NCI-H2107 treated with DMSO at 0.1 percent for 48 hours (cell line): ENCODE data around the gene ANAPC4.

Source experiments
- DNase-seq: peaks from one replicate; lab custom pipeline; 2025; ENCODE audit not compliant: unreplicated experiment; lab: John Stamatoyannopoulos, UW

Gene ANAPC4

DNA sequence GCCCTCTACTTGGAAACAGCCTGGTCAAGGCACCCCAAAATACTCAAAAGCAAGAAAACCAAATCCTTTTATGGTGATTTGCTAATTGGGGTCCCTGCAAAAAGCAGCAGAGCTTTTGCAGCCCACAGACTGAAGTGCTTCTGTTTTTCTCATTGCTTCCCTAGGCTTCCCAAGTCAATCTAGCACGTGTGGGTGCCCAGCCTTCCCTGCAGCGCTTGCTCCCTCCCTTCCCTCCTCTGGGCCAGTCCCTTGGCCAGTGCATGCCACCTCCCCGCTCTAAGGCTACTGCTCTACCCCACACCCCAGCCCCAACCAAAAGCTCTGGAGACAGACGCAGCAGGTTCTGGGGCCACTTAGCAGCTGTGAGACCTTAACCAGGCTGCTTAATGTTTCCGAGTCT is 53.6 kb downstream of the ANAPC4 start:
- DNase-seq, result no peak

DNA sequence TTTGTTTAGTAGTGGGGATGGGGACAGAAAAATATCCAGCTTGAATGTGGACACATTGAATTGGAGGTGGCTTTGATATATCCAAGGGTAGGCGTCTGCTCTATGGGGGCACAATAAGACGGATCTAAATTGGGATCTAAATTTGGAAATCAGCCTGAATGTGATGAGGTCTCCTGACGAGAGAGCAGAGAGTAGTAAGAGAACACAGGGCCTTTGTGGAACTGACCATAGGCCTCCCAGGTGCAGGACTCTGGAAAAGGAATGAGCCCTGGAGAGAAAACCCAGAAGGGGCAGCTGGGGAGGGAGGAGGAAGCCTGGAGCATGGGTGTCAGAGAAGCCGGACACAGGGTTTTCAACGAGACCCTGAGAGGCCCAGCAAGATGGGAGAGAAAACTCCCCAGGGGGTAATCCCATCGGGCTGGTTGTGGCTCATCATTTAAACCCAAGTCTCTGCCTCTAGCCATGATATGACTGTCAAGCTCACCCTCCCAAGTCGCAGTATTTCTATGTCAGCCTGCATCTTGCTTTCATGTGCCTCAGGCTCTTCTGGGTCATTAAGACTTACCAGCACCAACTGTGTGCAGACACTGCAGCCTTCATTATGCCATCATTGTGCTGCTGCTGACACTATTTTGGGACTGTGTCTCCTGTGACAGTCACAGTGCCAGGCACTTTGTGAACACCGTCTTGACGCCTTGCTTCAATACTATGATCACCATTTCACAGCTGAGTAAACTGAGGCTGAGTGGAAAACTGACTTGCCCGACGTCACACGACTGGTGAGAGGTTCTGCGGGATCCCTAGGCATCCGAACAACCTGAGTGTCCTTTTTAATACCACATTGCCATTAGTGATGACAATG is 57.1 kb downstream of the ANAPC4 start:
- DNase-seq, result no peak

DNA sequence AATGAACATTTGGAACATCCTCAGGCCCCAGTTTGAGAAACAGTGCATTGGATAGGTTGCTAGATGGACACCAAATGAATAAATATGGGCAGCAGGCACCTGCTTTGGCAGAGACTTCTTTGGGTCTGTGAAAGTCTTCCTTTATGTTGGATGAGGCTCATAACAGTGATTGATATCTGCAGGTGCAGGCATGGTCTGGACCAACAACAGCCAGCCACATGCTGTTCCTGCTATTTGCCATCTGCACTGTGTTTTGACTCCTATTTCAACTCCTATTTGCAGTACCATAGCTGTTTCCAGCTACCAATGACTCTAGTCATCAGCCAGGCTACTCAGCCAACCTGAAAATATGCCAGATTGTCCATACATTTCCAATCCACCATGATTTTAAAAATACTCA is 60.9 kb downstream of the ANAPC4 start:
- DNase-seq, result no peak

DNA sequence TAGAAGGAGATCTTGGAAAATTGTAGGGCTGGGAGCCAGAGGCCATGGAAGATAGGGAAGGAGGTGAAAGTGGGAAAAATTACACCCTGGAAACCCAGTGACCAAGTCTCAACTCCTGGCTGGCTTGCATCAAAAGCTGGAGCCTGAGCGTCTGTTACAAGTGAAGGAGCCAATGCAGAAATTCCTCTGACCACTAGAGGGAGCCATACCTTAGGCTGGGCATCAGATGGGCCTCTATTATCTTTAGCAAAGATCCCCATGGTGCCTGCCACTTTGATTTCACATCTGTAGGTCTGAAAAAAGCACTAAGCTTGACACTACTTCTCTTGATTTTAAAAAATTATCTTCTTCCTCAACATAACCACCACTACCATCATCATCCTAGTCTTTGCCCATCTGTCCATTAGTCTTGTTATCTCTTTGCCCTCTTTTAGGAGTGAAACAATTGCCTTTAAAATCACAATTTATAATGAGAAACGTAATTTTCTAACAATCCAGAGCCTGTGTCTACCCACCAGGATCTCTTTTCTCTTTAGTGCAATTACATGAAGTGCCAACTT is 62.9 kb downstream of the ANAPC4 start:
- DNase-seq, result peak; percentile 53

DNA sequence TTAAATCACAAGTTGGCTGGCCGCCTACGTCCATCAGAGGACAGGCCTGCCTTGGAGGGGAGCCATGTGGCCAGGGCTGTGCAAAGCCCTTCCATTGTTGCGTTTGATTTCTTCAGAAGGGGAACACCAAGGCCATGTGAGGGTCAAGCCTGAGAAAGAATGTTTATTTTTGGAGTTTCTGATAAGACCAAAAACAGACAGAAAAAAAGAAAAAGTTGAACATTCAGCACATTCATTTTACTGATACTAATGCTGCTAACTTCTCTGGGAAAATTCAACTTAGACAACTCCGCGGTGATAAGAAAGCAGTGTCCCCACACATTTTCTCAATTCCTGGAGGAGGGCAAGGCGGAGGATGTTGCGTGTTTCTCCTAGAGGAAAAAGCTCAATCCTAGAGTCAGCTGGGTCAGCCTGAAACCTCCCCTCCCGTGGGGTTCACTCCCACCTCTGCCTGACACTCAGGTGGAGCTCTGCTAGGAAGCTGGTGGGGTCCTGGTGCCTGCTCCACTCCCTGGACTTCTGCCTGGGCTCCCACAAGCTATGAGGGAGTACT is 63.5 kb downstream of the ANAPC4 start:
- no peak for DNase-seq

DNA sequence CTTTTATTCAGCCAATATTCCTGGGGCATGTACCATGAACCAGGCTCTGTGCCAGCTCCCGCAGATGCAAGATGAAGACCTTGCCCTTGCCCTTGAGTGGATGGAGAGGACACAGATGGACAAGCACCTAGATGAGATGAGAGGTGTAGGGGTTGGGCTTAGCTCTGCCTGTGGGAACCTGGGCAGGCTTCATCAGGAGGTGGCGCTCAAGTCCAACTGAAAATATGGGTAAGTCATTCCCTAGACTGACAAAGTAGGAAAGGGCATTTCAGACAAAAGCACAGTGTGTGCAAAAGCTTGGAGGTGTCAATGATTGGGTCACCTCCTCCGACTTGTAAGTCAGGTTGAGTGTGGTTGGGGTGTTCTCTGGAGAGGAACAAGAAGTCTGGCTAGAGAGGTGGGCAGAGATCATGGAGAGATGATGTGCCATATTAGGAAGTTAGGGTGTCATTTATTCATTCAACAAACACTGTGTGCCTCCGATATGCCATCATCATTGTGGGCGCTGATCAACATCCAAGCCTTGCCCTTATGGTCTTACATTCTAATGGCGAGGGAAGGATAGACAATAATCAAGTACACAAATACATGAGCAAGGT is 64.6 kb downstream of the ANAPC4 start:
- DNase-seq, result peak; percentile 22

DNA sequence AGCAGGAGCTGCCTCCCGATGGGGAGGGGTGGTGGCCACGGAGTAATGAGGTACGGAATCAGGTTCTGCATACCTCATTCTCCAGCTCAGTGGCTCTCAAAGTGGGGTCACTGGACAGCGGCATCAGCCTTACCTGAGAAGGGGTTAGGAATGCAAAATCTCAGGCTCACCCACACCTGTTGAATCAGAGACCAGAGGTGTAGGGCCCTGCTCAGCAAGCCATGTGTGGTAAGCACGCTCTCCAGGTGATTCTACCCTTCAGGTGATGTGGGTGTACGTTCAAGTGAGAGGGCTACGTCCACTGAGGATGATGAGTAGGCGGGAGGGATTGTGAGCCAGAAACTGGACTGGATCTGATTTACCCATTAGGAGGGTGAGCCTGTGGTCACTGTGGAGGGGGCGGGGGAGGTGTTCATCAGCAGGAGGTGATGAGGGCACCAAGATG is 65.8 kb downstream of the ANAPC4 start:
- peak; percentile 4 for DNase-seq

DNA sequence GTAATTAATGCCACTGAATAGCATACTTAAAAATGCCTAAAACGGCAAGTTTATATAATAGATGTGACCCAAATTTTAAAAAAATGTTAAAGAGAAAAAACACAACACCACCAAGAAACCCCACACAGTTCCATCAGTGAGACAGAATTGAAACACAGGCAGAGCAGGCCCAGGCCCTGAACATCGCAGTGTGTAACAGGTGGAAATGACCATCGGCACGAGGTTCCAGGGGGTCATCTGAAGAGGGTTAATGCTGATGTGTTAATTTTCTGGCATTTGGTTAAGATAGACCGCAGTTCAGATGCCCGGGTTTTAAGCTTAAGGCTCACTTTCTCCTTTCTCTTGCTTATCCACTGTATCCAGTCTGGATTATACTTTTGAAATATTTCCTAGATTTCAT is 66.8 kb downstream of the ANAPC4 start:
- no peak for DNase-seq

DNA sequence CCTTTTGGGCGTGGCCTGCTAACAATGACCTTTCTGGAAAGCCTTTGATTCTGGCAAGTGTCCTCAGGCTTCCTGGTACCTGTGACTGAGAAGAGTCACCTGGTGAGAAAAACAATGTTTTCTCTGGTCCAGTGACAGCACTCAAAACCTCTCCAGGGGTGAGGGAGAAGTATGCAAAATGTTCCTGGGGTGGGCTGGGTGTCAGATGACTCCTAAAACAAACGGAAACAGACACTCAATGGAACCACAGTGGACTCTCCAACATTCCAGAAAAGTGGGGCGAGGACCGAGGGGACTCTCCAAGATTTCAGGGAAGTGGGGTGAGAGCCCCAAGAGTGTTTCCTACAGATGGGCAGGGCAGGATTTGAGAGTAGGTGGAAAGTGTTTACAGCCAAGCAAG is 69.5 kb downstream of the ANAPC4 start:
- peak; percentile 47 for DNase-seq

DNA sequence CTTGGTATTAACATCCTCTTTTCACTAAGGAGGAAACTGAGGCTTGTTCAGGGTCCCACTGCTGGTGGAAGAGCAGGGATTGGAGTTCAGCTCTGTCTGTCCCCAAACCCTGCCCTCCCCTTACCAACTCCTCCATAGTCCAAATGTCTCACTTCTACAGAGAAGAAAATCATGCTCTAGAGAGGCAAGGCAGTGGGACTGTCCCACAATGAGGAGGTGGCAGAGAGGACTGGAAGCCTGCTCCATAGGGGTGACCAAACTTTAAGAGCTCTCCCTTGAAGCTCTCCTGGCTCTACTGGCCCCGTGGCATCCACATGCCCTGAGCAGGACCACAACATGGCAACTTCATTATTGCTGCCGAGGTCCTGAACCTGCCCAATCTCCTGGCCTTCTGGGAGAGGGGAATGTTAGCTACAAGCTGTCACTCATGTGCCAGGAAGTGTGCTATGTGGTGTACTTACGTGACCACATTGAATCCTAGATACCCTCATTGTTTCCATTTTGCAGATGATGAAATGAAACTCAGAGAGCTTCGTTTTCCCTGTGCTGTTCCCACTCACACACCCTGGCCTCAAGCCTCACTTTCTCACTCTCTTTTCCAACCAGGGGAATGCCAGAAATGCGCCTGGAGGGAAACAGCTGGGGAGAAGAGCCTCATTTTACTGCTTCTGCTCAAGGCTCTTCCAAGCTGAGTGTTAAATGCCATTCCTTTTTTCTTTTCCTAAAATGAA is 71.5 kb downstream of the ANAPC4 start:
- DNase-seq, result no peak

DNA sequence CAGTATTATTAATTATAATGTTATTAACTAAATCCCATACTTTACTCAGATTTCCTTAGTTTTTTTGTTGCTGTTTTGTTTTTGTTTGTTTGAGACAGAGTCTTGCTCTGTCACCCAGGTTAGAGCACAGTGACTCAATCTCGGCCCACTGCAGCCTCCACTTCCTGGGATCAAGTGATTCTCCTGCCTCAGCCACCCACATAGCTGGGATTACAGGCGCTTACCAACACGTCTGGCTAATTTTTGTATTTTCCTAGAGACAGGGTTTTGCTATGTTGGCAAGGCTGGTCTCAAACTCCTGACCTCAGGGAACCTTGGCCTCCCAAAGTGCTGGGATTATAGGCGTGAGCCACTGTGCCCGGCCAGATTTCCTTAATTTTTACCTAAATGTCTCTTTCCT is 72.2 kb downstream of the ANAPC4 start:
- no peak for DNase-seq

DNA sequence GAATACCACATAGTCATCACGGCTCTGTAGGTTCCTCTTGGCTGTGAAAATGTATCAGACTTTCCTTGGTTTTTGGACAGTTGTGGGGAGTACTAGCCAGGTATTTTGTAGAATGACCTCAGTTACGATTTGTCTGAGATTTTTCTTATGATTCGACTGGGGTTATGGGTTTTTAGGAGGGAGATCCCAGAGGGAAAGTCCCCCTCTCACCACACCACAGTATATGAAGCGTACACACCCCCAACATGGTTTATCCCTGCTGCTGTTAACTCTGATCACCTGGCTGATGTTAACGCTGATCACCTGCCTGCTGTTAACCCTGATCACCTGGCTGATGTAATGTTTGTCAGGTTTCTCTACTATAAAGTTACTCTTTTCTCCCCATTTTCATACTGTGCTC is 72.6 kb downstream of the ANAPC4 start:
- no peak for DNase-seq

DNA sequence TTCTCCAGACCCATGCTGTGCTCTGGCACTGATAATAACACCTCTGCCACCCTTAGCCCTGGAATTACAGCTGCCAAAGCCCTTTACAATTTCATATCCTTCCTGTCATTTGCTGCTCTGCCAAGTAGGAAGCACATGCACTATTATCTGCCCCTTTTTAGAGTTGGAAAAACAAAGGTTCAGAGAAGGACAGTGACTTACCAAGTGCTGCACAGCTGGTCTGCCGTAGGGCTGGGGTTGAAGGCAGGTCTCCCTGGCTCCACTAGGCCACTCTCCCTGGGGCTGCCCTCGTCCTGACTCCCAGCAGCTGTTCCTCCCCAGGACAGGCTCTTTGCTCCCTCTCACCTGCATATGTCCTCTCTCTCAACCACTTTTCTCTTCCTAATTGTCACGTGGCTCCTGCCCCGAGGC is 73.4 kb downstream of the ANAPC4 start:
- DNase-seq, result no peak

DNA sequence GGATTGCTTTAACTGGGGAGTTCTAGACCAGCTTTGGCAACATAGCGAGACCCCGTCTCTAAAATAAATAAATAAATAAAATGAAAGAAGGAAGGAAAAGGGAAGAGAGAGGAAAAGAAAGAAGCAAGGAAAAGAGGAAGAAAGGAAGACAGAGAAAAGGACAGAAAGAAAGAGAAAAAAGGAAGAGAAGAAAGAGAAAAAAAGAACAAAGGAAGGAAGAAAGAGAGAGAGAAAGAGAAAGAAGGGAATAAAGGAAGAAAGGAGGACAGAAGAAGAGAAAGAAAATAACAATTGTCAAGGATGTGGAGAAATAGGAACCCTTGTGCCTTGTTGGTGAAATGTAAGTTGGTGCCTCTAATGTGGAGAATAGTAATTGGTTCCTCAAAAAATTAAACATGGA is 74.6 kb downstream of the ANAPC4 start:
- no peak for DNase-seq

DNA sequence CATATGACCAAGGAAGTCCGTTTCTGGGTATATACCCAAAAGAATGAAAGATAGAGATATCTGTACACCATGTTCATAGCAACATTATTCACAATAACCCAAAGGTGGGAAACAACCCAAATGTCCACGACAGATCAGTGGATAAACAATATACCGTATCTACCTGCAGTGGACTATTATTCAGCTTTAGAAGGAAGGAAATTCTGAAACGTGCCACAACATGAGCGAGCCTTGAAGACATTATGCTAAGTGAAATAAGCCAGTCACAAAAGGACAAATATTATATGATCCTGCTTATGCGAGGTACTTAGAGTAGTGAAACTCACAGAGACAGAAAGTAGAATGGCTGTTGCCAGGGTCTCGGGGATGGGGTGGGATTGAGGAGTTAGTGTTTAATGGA is 75.0 kb downstream of the ANAPC4 start:
- no peak for DNase-seq

DNA sequence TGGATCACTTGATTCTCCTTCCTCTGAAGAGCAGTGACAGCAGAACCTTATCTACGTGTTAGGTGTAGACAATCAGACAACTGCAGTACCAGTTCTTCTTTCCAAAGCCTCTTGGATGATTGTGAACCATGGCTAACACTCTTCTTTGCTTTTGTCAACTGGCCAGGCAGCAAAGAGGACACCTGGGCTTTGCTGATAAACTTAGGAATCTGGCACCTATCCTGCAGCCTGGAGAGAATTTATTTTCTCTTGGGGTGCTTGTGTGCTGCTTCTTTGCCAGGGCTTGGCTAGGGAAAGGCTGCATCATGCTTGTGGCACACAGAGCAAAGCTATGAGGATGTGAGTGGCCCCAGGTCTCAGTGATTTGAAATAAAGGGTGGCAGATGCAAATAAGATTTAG is 77.4 kb downstream of the ANAPC4 start:
- DNase-seq, result no peak

DNA sequence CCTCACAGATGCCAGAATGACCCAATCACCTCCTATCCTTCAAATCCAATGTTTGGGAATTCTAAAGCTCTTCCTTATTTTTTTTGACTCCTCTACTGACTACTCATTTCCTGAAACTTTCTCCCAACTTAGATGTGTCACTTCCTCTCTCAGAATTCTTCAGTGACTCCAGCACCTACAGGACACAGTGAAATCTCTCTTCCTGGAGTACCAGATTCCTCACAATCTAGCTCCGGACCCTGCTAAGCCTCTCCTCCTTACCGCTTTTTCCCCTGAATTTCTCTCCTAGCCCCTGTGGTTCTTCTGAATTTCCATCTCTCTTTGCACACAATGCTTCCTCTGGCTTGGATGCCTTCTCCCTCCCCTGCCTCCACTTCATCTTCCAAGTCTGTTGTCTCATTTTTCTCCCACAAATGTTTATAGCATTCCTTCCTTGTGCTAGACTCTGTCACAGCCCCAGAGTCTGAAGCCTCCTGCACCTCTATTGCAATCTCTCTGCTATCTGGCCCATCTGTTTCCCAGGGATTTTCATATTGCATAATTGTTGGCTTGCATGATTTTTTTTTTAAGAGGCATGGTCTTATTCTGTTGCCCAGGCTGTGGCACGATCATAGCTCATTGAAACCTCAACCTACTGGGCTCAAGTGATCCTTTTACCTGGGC is 80.1 kb downstream of the ANAPC4 start:
- no peak for DNase-seq

DNA sequence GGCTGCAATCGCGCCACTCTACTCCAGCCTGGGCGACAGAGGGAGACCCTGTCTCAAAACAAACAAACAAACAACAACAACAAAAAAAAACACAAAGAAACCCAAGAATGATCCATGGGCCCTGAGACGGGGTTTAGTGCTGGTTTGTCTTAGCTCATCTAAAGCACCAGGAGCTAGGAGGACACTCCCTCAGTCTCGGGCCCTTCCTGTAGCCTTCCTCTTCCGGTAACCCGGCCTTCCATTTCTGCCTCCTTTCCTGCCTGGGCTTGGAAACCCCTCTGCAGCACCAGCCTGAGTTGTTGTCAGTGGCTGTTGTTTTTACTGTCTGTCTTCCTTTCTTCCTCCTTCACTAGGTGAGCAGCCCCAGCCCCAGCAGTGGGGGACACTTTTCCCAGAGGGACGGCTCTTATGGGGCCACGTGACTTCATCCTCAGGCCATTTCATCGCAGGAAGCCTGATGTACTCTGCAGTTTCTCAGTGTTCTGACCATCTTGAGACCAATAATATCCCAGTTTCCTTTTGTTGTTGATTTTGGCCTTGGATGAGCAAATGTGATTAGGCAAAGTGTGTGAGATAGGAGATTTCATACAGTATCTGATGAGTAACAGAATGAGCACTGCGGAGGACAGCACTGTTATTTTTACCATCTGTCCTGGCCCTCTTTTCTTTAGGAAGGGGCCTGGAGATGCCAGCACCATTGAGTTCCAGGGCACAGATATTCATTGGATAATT is 90.1 kb downstream of the ANAPC4 start:
- DNase-seq, result no peak

DNA sequence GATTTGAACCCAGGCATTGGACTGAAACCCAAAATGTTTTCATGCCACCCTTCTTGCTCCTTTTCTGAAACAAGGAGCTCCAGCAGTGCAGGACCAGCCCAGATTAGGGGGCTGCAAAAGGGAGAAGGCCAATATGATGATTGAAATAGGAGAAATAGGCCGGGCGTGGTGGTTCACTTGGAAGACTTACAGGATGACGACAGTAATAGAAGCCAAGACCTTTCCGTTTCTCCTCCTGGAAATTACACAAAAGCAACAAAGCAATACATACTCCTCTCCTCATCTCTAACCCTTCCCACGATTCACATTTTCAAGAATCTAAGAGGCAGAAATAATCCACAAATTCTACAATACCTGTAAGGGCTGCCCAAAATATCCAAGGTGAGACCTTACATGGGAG is 90.8 kb downstream of the ANAPC4 start:
- DNase-seq, result no peak
